HT-29 (cell line): ENCODE results near the gene FCGBP. TPM values are rescaled to one million over a fixed set of nuclear protein-coding genes. Genes with fewer than 3 reads are reported as not detected.
"Not testable (repeated sequence)": the region's sequence is repeated elsewhere in the genome, so short reads cannot be mapped to it uniquely, and the experiment has no call there.

ENCODE experiments used
- DNase-seq: peaks from one replicate; pipeline ENCODE4 v3.0.0-alpha.2; 2015; ENCODE audit warnings: low spot score
- total RNA-seq: library from RNA; depleted of rRNA; stranded (reverse); fragments of >200 nt; shearing (Covaris generic); gene quantifications from 2 replicates; pipeline ENCODE4 v1.2.3, GENCODE V29; 2014; rRNA removed

The FCGBP gene
- 10.1 and 14.8 TPM in 2 replicates for total RNA-seq

- no peak for DNase-seq
These were observed at the start of gene FCGBP for GRCh38 chr19:39934584-39935363. TSS of gene FCGBP (minus strand) at chr19:39934634.

- DNase-seq = no peak
These were observed 49.4 kb upstream of the FCGBP start for GRCh38 chr19:39983695-39984300.

- DNase-seq = no peak
These were observed 48.4 kb upstream of the FCGBP start for GRCh38 chr19:39982883-39983282.

- no peak for DNase-seq
These were observed 40.1 kb upstream of the FCGBP start for GRCh38 chr19:39974377-39975155.

GRCh38 chr19:39971380-39972035 is 37.1 kb upstream of the FCGBP start:
- DNase-seq = no peak

- DNase-seq = peak; percentile 100
These were observed 36.4 kb upstream of the FCGBP start, which contains the start of gene PSMC4 for GRCh38 chr19:39970675-39971379. TSS of gene PSMC4 (plus strand) at chr19:39971165. CDS start at chr19:39971203, 38 bp downstream.

GRCh38 chr19:39970425-39970674 is 35.9 kb upstream of the FCGBP start:
- no peak for DNase-seq

GRCh38 chr19:39969681-39970424 is 35.4 kb upstream of the FCGBP start:
- DNase-seq = no peak

GRCh38 chr19:39969266-39969665 is 34.8 kb upstream of the FCGBP start:
- no peak for DNase-seq

GRCh38 chr19:39968789-39969188 is 34.4 kb upstream of the FCGBP start:
- no peak for DNase-seq

- DNase-seq = no peak
These were observed 33.1 kb upstream of the FCGBP start for GRCh38 chr19:39967561-39967960.

- DNase-seq = no peak
These were observed 32.2 kb upstream of the FCGBP start for GRCh38 chr19:39966617-39967016.

- DNase-seq = no peak
These were observed 29.5 kb upstream of the FCGBP start for GRCh38 chr19:39963898-39964297.

- not testable (repeated sequence) for DNase-seq
These were observed 25.0 kb upstream of the FCGBP start for GRCh38 chr19:39959407-39959806.

GRCh38 chr19:39958942-39959341 is 24.5 kb upstream of the FCGBP start:
- DNase-seq = not testable (repeated sequence)

GRCh38 chr19:39957886-39958285 is 23.5 kb upstream of the FCGBP start:
- DNase-seq = not testable (repeated sequence)

- no peak for DNase-seq
These were observed 19.5 kb upstream of the FCGBP start for GRCh38 chr19:39953915-39954314.

GRCh38 chr19:39951686-39952085 is 17.3 kb upstream of the FCGBP start:
- DNase-seq = no peak

- DNase-seq = no peak
These were observed 16.7 kb upstream of the FCGBP start for GRCh38 chr19:39951065-39951650.

GRCh38 chr19:39949026-39949747 is 14.8 kb upstream of the FCGBP start:
- no peak for DNase-seq
